Posterior vena cava (tissue), 2 donors: ENCODE results near the gene CFAP68. TPM values are rescaled to one million over a fixed set of nuclear protein-coding genes. Genes with fewer than 3 reads are reported as not detected.

Experiments used
- DNase-seq: peaks from one replicate; pipeline ENCODE4 v3.0.0-alpha.2; 2020; ENCODE audit warnings: low spot score
- intact Hi-C, 2 donors: fragments of 100-400 bp; cut with DNase I; formaldehyde crosslinking; loops; one replicate each; pipeline versions ENCODE4 v1.14.1 to v1.14.2; 2022 to 2023
- total RNA-seq, 2 donors: library from RNA; stranded (reverse); fragmentation: NEBNext Ultra II Directional; extraction: Animal tissue kit (Norgen Biotek cat#: 25700); gene quantifications; one replicate each; pipeline ENCODE4 v1.2.1, GENCODE V29; 2021
- donor health status: DM: yes; HTN: yes; CAD: no.
- donor health status: DM: yes; HTN: yes; CAD: no.

Gene CFAP68
- total RNA-seq, 2 donors from 2014 or later, result 9.0 to 9.2 TPM

DNA sequence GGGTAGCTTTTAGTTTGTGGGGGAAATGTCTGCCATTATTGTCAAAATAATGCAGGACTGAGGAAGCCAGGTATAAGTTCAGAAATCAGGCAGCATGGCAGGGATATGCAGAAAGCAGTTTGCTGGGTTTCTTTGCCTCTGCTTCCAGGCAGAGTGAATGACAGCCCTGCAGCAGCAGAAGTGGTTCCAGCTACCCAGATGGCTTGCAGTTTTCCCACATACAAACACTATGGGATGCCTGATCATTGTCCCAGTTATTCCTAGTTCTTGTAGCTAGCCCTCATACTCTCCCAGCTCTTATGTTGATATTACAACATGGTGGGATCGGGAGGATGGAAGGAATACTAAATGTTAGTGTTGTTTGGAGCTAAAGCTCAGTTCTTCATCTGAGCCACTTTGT lies 55.0 kb downstream of the CFAP68 start:
- intact Hi-C loops, result loop anchor here in 1 of 2 donors (10.0 kb wide), 1 partner anchor 60 kb away; the partner anchor contains the start of genes ALG9, CFAP68 and FDXACB1
- no peak for DNase-seq

Other genes with a start within 250 kb of the CFAP68 start
- 10 to 100 TPM; 16.7 to 22.5 TPM for gene PPP2R1B, start 113.2 kb upstream of the CFAP68 start, total RNA-seq
- gene ALG9, start 8.0 kb upstream of the CFAP68 start, total RNA-seq, result 10 to 100 TPM; 21.8 to 23.8 TPM
- 1 to 10 TPM; 1.3 to 1.8 TPM for gene FDXACB1, start 376 bp upstream of the CFAP68 start, total RNA-seq
- gene CRYAB, start 32.2 kb downstream of the CFAP68 start, total RNA-seq, result 100 to 1,000 TPM; 527 to 713 TPM
- gene HSPB2, start 33.2 kb downstream of the CFAP68 start, total RNA-seq, result 10 to 100 TPM; 11.6 to 16.5 TPM
- gene C11orf52, start 39.4 kb downstream of the CFAP68 start, total RNA-seq, result 1 to 10 TPM; 1.6 to 1.7 TPM
- gene DIXDC1, start 57.8 kb downstream of the CFAP68 start, total RNA-seq, result 10 to 100 TPM; 40.5 to 44.5 TPM
- gene DLAT, start 145.9 kb downstream of the CFAP68 start, total RNA-seq, result 10 to 100 TPM; 22.8 to 25.5 TPM
- gene PIH1D2, start 194.5 kb downstream of the CFAP68 start, total RNA-seq, result 1 to 10 TPM in 1 of 2 donors, under 1 TPM in 1; 0.86 to 1.7 TPM
- 10 to 100 TPM; 14.0 to 15.0 TPM for gene NKAPD1, start 194.8 kb downstream of the CFAP68 start, total RNA-seq
- gene TIMM8B, start 207.2 kb downstream of the CFAP68 start, total RNA-seq, result 10 to 100 TPM; 53.8 to 64.6 TPM
- gene SDHD, start 207.3 kb downstream of the CFAP68 start, total RNA-seq, result 10 to 100 TPM; 70.5 to 84.5 TPM